A549 treated with GW870086 at 1 μM for 4 hours (cell line): ENCODE results near the gene KRT1. TPM values are rescaled to one million over a fixed set of nuclear protein-coding genes. Genes with fewer than 3 reads are reported as not detected.

ENCODE experiments used
- total RNA-seq: library from RNA; stranded (reverse); fragments of 200-300 nt; extraction: Qiagen RNA extraction; gene quantifications from 5 replicates; pipeline ENCODE4 v1.2.3, GENCODE V29; 2022; ENCODE audit warnings: low read depth

Gene KRT1
- total RNA-seq: not detected in 5 replicates

GRCh38 chr12:52680363-52680762 lies at the start of gene KRT1:
KRT1 (minus strand) TSS chr12:52680407; CDS start chr12:52680348, 59 bp downstream.

GRCh38 chr12:52703424-52703823 lies 23.2 kb upstream of the KRT1 start, which contains the start of gene KRT77:
KRT77 (minus strand) TSS chr12:52703524; CDS start chr12:52703434, 90 bp downstream.

GRCh38 chr12:52651726-52652261 lies 28.4 kb downstream of the KRT1 start, which contains the start of gene KRT2:
KRT2 (minus strand) TSS chr12:52652211; CDS start chr12:52652142, 69 bp downstream.

Other genes with a start within 250 kb of the KRT1 start
- gene KRT75, start 246.0 kb downstream of the KRT1 start, total RNA-seq: 0.08 to 0.26 TPM (median 0.10 TPM) in 5 replicates
- 0.06 to 0.09 TPM in 2 of 5 replicates, not detected in the others for gene KRT6B, start 228.3 kb downstream of the KRT1 start, total RNA-seq
- not detected in 5 replicates for gene KRT6C, start 206.6 kb downstream of the KRT1 start, total RNA-seq
- gene KRT6A, start 187.2 kb downstream of the KRT1 start, total RNA-seq: 5.6 to 6.8 TPM (median 6.6 TPM) in 5 replicates
- gene KRT5, start 160.0 kb downstream of the KRT1 start, total RNA-seq: 0.24 to 0.66 TPM (median 0.49 TPM) in 5 replicates
- gene KRT71, start 127.3 kb downstream of the KRT1 start, total RNA-seq: not detected in 5 replicates
- gene KRT74, start 106.6 kb downstream of the KRT1 start, total RNA-seq: not detected in 5 replicates
- not detected in 5 replicates for gene KRT72, start 78.9 kb downstream of the KRT1 start, total RNA-seq
- gene KRT73, start 61.8 kb downstream of the KRT1 start, total RNA-seq: not detected in 5 replicates
- gene KRT2, start 28.2 kb downstream of the KRT1 start, total RNA-seq: not detected in 5 replicates
- not detected in 5 replicates for gene KRT77, start 23.1 kb upstream of the KRT1 start, total RNA-seq
- gene KRT76, start 96.9 kb upstream of the KRT1 start, total RNA-seq: not detected in 5 replicates
- gene KRT3, start 115.7 kb upstream of the KRT1 start, total RNA-seq: 0.05 to 0.11 TPM (median 0.07 TPM) in 5 replicates
- 1.9 to 3.9 TPM (median 2.7 TPM) in 5 replicates for gene KRT4, start 133.7 kb upstream of the KRT1 start, total RNA-seq
- gene KRT79, start 153.9 kb upstream of the KRT1 start, total RNA-seq: 0.09 to 0.20 TPM in 2 of 5 replicates, not detected in the others
- 0.06 to 0.25 TPM in 2 of 5 replicates, not detected in the others for gene KRT78, start 168.6 kb upstream of the KRT1 start, total RNA-seq
- 3,905 to 4,615 TPM (median 4,500 TPM) in 5 replicates for gene KRT8, start 224.7 kb upstream of the KRT1 start, total RNA-seq